C4-2B (cell line): ENCODE results near the gene SLC6A9.

ENCODE experiments used
- ZFX ChIP-seq: fragments of 450-650 bp; IDR thresholded peaks from 2 replicates; pipeline ENCODE4 v1.6.1; 2017
- TF ChIP-seq, protein P1 (sequence below): fragments of 450-650 bp; conservative IDR thresholded peaks from 2 replicates; pipeline ENCODE4 v1.5.1; 2017; ENCODE audit warnings: mild to moderate bottlenecking

DNA sequence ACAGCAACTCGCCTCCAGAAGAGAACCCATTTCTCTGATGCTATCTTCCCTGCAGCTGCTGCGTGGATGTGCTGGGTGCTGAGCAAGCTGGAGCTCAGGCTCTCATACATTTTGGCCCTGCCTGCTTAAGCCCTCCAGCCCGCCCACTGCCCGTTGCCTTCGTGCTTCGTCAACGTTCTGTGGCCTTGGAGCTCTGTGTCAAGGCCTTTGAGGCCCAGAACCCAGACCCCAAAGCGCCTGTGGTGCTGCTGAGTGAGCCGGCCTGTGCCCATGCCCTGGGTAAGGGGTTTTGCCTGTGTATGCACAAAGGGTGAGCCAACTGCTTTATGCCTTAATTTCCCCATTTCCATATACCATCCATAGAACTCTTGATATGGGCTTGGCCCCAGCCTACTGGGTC, 60.4 kb downstream of the SLC6A9 start:
- TF ChIP-seq, protein P1, sequence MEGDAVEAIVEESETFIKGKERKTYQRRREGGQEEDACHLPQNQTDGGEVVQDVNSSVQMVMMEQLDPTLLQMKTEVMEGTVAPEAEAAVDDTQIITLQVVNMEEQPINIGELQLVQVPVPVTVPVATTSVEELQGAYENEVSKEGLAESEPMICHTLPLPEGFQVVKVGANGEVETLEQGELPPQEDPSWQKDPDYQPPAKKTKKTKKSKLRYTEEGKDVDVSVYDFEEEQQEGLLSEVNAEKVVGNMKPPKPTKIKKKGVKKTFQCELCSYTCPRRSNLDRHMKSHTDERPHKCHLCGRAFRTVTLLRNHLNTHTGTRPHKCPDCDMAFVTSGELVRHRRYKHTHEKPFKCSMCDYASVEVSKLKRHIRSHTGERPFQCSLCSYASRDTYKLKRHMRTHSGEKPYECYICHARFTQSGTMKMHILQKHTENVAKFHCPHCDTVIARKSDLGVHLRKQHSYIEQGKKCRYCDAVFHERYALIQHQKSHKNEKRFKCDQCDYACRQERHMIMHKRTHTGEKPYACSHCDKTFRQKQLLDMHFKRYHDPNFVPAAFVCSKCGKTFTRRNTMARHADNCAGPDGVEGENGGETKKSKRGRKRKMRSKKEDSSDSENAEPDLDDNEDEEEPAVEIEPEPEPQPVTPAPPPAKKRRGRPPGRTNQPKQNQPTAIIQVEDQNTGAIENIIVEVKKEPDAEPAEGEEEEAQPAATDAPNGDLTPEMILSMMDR = no peak
- TF ChIP-seq ZFX = no peak
